Measurements from ENCODE around the gene MTERF4. TPM values are rescaled to one million over a fixed set of nuclear protein-coding genes. Genes with fewer than 3 reads are reported as not detected.

MTERF4 gene
- polyA plus RNA-seq, 3 donors = 15.5 to 37.4 (median 17.8) TPM

DNA sequence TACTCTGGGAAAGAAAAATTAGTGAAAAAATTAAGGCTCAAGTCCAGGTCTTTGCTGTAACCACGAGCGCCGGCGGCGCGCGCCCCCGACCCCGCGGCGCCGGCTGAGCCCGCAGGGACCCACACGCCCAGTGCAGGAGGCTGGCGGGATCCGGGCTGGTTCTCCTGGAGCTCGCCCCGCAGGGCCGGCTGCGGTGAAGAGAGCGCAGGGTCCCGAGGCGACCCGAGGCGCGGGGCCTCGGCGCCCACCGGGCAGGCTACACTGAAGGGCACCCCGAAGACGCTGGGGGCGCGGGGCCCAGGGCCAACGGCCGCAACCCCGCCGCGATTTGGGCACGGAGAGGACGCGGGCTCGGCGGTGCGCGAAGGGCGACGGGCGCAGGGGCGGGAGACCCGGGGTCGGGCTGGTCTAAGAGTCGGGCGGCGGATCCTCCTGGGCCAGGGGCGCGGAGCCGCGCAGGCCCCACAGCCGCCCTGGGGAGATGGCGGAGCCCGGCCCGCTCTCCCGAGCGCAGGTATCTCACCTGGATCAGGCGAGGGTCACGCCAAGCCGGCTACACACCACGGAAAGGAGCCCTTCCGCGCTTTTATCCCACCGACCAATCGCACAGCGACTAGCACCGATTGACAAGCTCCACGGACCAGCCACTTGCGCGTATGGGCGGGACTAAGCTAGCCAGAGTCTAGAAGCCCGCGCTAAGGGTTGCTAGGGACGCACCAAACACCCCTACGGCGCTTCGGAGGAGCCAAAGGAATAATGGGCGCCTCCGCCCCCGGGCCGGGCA lies 47.0 kb upstream of the MTERF4 start, which contains the start of gene PASK:
Gene PASK (minus strand): TSS at position 582 of the 784 bp plus-strand sequence. CDS start 6,440 bp downstream, outside the sequence.
- peak within 1 kb of the TSS; percentile 98 to 99 for H3K4me3 Mint-ChIP-seq
- H3K27me3 ChIP-seq (ENCODE audit: control insufficient read depth in 2 of 2, insufficient read depth in 2 of 2, low read length in 2 of 2) = no peaks in the 10 kb centered on the region
- H3K4me2 ChIP-seq (replicated peaks; ENCODE audit: extremely low read depth, low read length, poor library complexity, severe bottlenecking) = peak within 1 kb of the TSS; percentile 100
- no peaks in the 10 kb centered on the region for H3K9me3 Mint-ChIP-seq
- peak within 1 kb of the TSS; percentile 99 for H2AFZ ChIP-seq (ENCODE audit: insufficient read depth, low read depth, low read length, poor library complexity, severe bottlenecking)
- H3K9me3 ChIP-seq (replicated peaks in 1 of 2; ENCODE audit: control insufficient read depth in 1 of 2, insufficient read depth in 1 of 2, low read length in 2 of 2) = no peaks in the 10 kb centered on the region
- TF ChIP-seq, protein P1, sequence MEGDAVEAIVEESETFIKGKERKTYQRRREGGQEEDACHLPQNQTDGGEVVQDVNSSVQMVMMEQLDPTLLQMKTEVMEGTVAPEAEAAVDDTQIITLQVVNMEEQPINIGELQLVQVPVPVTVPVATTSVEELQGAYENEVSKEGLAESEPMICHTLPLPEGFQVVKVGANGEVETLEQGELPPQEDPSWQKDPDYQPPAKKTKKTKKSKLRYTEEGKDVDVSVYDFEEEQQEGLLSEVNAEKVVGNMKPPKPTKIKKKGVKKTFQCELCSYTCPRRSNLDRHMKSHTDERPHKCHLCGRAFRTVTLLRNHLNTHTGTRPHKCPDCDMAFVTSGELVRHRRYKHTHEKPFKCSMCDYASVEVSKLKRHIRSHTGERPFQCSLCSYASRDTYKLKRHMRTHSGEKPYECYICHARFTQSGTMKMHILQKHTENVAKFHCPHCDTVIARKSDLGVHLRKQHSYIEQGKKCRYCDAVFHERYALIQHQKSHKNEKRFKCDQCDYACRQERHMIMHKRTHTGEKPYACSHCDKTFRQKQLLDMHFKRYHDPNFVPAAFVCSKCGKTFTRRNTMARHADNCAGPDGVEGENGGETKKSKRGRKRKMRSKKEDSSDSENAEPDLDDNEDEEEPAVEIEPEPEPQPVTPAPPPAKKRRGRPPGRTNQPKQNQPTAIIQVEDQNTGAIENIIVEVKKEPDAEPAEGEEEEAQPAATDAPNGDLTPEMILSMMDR (IDR thresholded peaks at IDR 0.05) = no peak
- WGBS (ENCODE audit: insufficient coverage) = under 1% methylated on average over 88 of the region's 88 CpGs
- peaks cover 12 to 27% of the 10 kb centered on the region in 2 donors for H3K4me1 ChIP-seq (ENCODE audit: control insufficient read depth in 1 of 2, insufficient read depth in 2 of 2, low read length in 2 of 2)
- H3K27ac Mint-ChIP-seq = peak within 1 kb of the TSS; percentile 73 to 95 (median 85)
- H3K4me1 Mint-ChIP-seq = peaks cover 24% of the 10 kb centered on the region
- H3K36me3 ChIP-seq (replicated peaks in 1 of 2; ENCODE audit: control insufficient read depth in 1 of 2, insufficient read depth in 2 of 2, low read length in 2 of 2) = peaks cover 0 to 13% of the 10 kb centered on the region in 2 donors
- peak within 1 kb of the TSS; percentile 80 for H3K9ac ChIP-seq (ENCODE audit: insufficient read depth, low read length, poor library complexity, severe bottlenecking)
- H3K27me3 Mint-ChIP-seq (ENCODE audit: low read depth in 3 of 3) = peaks cover 0 to 8% (median 2%) of the 10 kb centered on the region in 3 donors
- H3K27ac ChIP-seq (ENCODE audit: low read depth in 1 of 2, low read length in 2 of 2) = peak within 1 kb of the TSS in 1 of 2 donors; percentile 74
- H3K36me3 Mint-ChIP-seq = peaks cover 9 to 14% of the 10 kb centered on the region in 2 donors
- H3K4me3 ChIP-seq (replicated peaks in 1 of 3; ENCODE audit: low read depth in 2 of 3, low read length in 3 of 3) = peak within 1 kb of the TSS; percentile 56 to 87 (median 83)
- peaks cover 33% of the 10 kb centered on the region for H3K79me2 ChIP-seq (ENCODE audit: insufficient read depth, low read length)
- DNase-seq = peak; percentile 85 to 92 (median 85)
- intact Hi-C loops (cut with micrococcal nuclease) = loop anchor here in 1 of 2 donors (5.0 kb wide), 1 partner anchor 208 kb away; the partner anchor contains the start of gene FARP2
- peaks cover 21% of the 10 kb centered on the region for H4K20me1 ChIP-seq (ENCODE audit: insufficient read depth, low read length)

- Mint-ChIP-seq H3K27ac (peak overlapping the region in 1 of 7 donors; percentile 46), H3K27me3 (ENCODE audit: low read depth in 3 of 3) (peaks cover 0 to 8% (median 2%) of the 10 kb centered on the region in 3 donors), H3K4me1 (peaks cover 24% of the 10 kb centered on the region), H3K36me3 (peaks cover 4 to 7% of the 10 kb centered on the region in 2 donors), H3K4me3 (peak overlapping the region; percentile 97 to 98), H3K9me3 (no peaks in the 10 kb centered on the region)
- peaks cover 17% of the 10 kb centered on the region for H4K20me1 ChIP-seq (ENCODE audit: insufficient read depth, low read length)
- H3K36me3 ChIP-seq (replicated peaks in 1 of 2; ENCODE audit: control insufficient read depth in 1 of 2, insufficient read depth in 2 of 2, low read length in 2 of 2) = peaks cover 0 to 6% of the 10 kb centered on the region in 2 donors
- H3K4me1 ChIP-seq (ENCODE audit: control insufficient read depth in 1 of 2, insufficient read depth in 2 of 2, low read length in 2 of 2) = peaks cover 12 to 27% of the 10 kb centered on the region in 2 donors
- H3K4me2 ChIP-seq (replicated peaks; ENCODE audit: extremely low read depth, low read length, poor library complexity, severe bottlenecking) = peak overlapping the region; percentile 100
- no peaks in the 10 kb centered on the region for H3K9me3 ChIP-seq (replicated peaks in 1 of 2; ENCODE audit: control insufficient read depth in 1 of 2, insufficient read depth in 1 of 2, low read length in 2 of 2)
- H3K79me2 ChIP-seq (ENCODE audit: insufficient read depth, low read length) = peaks cover 32% of the 10 kb centered on the region
- TF ChIP-seq, protein P1 (IDR thresholded peaks at IDR 0.05) = no peak
- no peak overlapping the region for H3K27ac ChIP-seq (ENCODE audit: low read depth in 1 of 2, low read length in 2 of 2)
- H3K4me3 ChIP-seq (replicated peaks in 1 of 3; ENCODE audit: low read depth in 2 of 3, low read length in 3 of 3) = peak overlapping the region in 1 of 3 experiments; percentile 87
- intact Hi-C loops (cut with micrococcal nuclease) = loop anchor here in 1 of 2 donors (5.0 kb wide), 1 partner anchor 209 kb away; the partner anchor contains the start of gene FARP2
- H3K27me3 ChIP-seq (ENCODE audit: control insufficient read depth in 2 of 2, insufficient read depth in 2 of 2, low read length in 2 of 2) = no peaks in the 10 kb centered on the region
- no peak overlapping the region for H3K9ac ChIP-seq (ENCODE audit: insufficient read depth, low read length, poor library complexity, severe bottlenecking)
- WGBS (ENCODE audit: insufficient coverage) = 85% methylated on average over 3 of the region's 4 CpGs
- peak overlapping the region; percentile 99 for H2AFZ ChIP-seq (ENCODE audit: insufficient read depth, low read depth, low read length, poor library complexity, severe bottlenecking)
- no peak for DNase-seq
Measured at GRCh38 chr2:241148239-241148638, 46.2 kb upstream of the MTERF4 start.
